Measurements from ENCODE around the gene PIK3CG.
"Not testable (repeated sequence)": the region's sequence is repeated elsewhere in the genome, so short reads cannot be mapped to it uniquely, and the experiment has no call there.

Gene PIK3CG

GRCh38 chr7:106944035-106944665 is 79.1 kb downstream of the PIK3CG start:
- no peak for DNase-seq

- peak; percentile 68 for DNase-seq
Observed at GRCh38 chr7:106947244-106947728, 82.2 kb downstream of the PIK3CG start.

- DNase-seq, result no peak
Observed at GRCh38 chr7:106952001-106952657, 87.0 kb downstream of the PIK3CG start.

GRCh38 chr7:106952658-106953231 is 87.7 kb downstream of the PIK3CG start:
- DNase-seq, result no peak

GRCh38 chr7:106954840-106955239 is 89.8 kb downstream of the PIK3CG start:
- no peak for DNase-seq

- not testable (repeated sequence) for DNase-seq
Observed at GRCh38 chr7:106955857-106956256, 90.8 kb downstream of the PIK3CG start.
